ENCODE measurements around the gene MPC1L.
"Not testable (repeated sequence)": the region's sequence is repeated elsewhere in the genome, so short reads cannot be mapped to it uniquely, and the experiment has no call there.

The MPC1L gene

DNA sequence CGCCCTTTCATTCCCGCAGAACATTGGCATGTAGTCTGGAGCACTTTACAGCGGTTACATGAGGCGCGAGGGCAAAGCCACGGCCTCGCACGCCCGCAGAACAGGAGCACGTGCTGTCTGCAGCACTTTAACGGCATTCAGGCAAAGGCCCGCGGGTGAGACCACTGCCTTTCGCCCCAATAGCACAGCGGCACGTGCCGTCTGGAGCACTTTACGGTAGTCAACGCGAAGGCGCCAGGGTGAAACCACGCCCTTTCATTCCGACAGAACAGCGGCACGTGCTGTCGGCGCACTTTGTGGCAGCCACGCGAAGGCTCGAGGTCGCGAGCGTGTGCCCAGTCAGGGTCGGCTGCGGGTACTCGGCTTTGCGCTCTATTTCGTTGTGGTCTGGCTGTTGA is at the start of gene MPC1L:
Gene MPC1L (plus strand): TSS at position 290 of the 398 bp plus-strand sequence. CDS start 138 bp downstream, outside the sequence.
- DNase-seq, result no peak

DNA sequence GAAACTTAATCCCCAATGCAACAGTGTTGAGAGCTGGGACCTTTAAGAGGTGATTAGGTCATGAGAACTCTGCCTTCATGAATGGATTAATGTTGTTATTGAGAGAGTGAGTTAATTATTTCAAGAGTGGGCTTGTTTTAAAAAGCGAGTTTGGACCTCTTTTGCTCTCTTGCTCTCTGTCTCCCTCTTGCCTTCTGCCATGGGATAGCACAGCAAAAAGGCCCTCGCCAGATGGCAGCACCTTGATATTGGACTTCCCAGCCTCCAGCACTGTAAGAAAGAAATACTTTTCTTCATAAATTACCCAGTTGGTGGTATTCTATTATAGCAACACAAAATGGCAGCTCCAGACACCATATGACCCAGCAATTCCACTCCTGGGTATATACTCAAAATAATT is 49.5 kb upstream of the MPC1L start:
- DNase-seq, result no peak

- DNase-seq, result not testable (repeated sequence)
Measured at GRCh38 chrX:40575411-40575810, 47.8 kb upstream of the MPC1L start.

- no peak for DNase-seq
Measured at GRCh38 chrX:40576291-40576690, 46.9 kb upstream of the MPC1L start.

DNA sequence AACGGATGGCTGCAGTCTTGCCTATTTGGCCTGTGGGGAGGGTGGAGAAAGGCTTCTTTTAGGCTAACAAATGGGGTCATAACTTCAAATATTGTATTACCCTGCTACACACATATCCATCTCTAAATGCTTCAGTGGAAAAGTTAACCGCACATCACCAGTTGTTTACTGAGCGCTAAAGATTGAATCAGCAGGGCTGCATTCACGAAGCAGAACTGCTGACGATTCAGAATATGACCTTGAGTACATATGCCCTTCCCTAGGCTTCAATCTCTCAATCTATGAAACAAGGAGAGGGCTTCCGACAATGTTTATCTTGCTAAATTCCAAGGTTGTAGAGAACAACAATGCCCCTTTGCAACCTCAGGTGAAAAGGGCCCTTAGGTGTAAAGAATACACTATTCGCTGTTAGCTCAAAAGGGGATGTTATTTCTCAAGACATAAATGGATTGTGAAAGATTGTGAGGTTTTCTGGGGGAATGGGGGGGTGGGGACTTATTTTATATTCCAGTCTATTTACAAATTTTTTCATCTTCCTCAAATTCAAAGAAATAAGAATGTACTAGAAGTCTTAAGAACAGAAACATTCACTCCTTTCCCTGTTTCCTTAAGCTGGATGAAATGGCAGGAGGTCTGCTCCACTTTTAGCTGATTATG is 45.1 kb upstream of the MPC1L start:
- DNase-seq, result no peak

GRCh38 chrX:40579141-40579540 is 44.1 kb upstream of the MPC1L start:
- DNase-seq, result no peak

- DNase-seq, result no peak
Measured at GRCh38 chrX:40579900-40580536, 43.2 kb upstream of the MPC1L start.

GRCh38 chrX:40580537-40581335 is 42.5 kb upstream of the MPC1L start, which contains the start of gene ATP6AP2:
TSS of gene ATP6AP2 (plus strand) at chrX:40580970. CDS start at chrX:40581066, 96 bp downstream.
- peak; percentile 89 for DNase-seq

GRCh38 chrX:40581336-40581920 is 41.8 kb upstream of the MPC1L start:
- DNase-seq, result no peak

DNA sequence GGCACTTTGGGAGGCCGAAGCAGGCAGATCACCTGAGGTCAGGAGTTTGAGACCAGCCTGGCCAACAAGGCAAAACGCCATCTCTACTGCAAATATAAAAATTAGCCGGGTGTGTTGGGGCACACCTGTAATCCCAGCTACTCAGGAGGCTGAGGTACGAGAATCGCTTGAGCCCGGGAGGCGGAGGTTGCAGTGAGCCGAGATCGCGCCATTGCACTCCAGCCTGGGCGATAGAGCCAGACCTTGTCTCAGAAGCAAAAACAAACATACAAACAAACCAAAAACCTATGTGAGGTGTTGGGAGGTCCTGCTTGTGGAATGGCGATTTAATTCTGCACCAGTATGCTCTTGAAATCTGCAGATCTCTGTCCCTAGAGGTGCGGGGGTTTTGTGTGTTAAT is 41.0 kb upstream of the MPC1L start:
- DNase-seq, result not testable (repeated sequence)

GRCh38 chrX:40582811-40583210 is 40.4 kb upstream of the MPC1L start:
- DNase-seq, result no peak

- not testable (repeated sequence) for DNase-seq
Measured at GRCh38 chrX:40587623-40588022, 35.6 kb upstream of the MPC1L start.

- not testable (repeated sequence) for DNase-seq
Measured at GRCh38 chrX:40589616-40590321, 33.5 kb upstream of the MPC1L start.

GRCh38 chrX:40603446-40603845 is 19.8 kb upstream of the MPC1L start:
- no peak for DNase-seq

DNA sequence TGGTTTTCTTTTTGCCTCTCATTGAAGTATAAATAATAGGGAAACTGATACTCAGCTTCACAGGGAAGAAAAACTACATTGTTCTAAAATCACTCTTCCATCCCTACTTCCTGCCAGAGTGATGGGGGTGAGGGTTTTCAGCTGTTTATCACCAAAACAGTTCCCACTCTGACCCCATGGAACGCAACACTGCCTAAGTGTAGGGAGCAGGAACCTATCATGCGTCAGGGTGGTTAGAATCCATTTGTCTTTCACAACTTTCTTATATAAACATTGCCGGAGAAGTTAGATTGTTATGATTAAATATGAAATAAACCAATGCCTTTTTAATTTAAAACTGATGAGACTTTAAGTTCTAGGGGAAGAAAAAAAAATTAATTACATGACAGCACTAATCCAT is 15.8 kb upstream of the MPC1L start:
- no peak for DNase-seq

GRCh38 chrX:40612511-40612910 is 10.7 kb upstream of the MPC1L start:
- no peak for DNase-seq

DNA sequence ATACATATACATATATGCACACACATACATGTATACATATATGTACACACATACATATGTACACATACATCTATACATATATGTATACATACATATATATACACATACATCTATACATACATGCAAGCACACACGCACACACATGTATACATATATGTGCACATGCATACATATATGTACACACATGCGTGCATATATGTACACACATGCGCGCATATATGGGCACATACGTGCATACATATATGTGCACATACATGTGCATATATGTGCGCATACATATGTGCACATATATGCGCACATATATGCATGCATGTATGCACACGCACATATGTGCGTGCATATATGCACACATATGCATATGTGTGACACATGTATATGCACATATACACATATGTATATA is 7.3 kb upstream of the MPC1L start:
- no peak for DNase-seq

- DNase-seq, result no peak
Measured at GRCh38 chrX:40617566-40617965, 5.7 kb upstream of the MPC1L start.

GRCh38 chrX:40622479-40623138 is 619 bp upstream of the MPC1L start:
- no peak for DNase-seq

DNA sequence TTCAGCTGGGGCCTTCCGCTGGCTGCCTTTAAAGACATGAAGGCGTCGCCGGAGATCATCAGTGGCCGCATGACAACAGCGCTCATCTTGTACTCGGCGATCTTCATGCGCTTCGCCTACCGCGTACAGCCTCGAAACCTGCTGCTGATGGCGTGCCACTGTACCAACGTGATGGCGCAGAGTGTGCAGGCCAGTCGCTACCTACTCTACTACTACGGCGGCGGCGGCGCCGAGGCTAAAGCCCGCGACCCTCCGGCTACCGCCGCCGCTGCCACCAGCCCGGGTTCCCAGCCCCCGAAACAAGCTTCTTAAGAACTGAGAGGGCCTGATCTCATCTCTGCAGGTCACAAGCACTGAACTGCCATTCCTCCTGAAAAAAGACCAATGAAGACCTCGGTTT is 437 bp downstream of the MPC1L start:
- DNase-seq, result no peak

DNA sequence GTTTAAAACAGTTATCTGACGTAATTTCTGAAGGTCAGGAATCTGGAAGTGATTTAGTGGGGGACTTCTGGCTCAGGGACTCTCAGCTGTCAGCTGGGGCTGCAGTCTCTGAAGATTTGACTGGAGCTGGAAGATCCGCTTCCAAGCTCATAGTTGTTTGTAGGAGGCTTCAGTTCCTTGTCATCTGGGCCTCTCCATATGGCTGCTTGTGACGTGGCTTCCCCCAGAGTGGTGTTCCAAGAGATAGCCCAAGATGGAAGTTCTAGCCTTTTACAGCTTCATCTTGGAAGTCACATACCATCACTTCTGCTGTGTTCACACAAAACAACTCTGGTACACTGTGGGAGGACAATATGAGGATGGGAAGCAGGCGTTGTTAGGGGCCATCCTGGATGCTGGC is 2.1 kb downstream of the MPC1L start:
- DNase-seq, result no peak

DNA sequence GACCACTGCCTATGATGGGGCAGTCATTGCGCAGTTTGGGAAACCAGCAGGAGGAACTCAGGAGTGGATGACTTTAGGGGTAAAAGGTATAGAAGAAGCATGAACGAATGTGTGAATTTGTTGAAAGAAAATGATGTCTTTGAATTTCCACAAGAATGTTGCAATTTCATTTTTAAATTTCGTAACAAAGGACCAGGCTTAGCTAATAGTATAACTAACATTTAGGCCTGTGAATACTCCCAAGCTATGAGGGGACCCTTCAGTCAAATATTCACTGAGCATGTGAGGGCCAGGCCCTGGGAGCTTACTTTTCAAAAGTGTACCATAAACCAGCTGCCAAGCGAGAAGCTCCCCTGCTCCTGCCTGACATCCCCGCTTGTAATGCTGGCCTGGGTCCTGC is 5.3 kb downstream of the MPC1L start:
- no peak for DNase-seq

Measured in NCI-H510A (cell line).